ENCODE measurements around the gene LIPT2.
A peak's percentile ranks its signal among the peaks of the same experiment; 100 is the strongest.
"Not testable (repeated sequence)": the region's sequence is repeated elsewhere in the genome, so short reads cannot be mapped to it uniquely, and the experiment has no call there.

LIPT2 gene

GRCh38 chr11:74492974-74493790, at the start of gene LIPT2:
LIPT2 (minus strand) TSS chr11:74493724; CDS start chr11:74493703, 21 bp downstream.
- peak; percentile 84 to 95 for DNase-seq (ENCODE audit: low read depth in 2 of 2, low spot score in 1 of 2)

- DNase-seq (ENCODE audit: low read depth in 2 of 2, low spot score in 1 of 2), result no peak
Observed at GRCh38 chr11:74541466-74541865, 47.9 kb upstream of the LIPT2 start.

- DNase-seq (ENCODE audit: low read depth in 2 of 2, low spot score in 1 of 2), result no peak
Observed at GRCh38 chr11:74540270-74540669, 46.7 kb upstream of the LIPT2 start.

- no peak for DNase-seq (ENCODE audit: low read depth in 2 of 2, low spot score in 1 of 2)
Observed at GRCh38 chr11:74538680-74539079, 45.2 kb upstream of the LIPT2 start.

GRCh38 chr11:74535371-74536160, 42.0 kb upstream of the LIPT2 start:
- no peak for DNase-seq (ENCODE audit: low read depth in 2 of 2, low spot score in 1 of 2)

GRCh38 chr11:74534946-74535275, 41.4 kb upstream of the LIPT2 start:
- DNase-seq (ENCODE audit: low read depth in 2 of 2, low spot score in 1 of 2), result not testable (repeated sequence)

- DNase-seq (ENCODE audit: low read depth in 2 of 2, low spot score in 1 of 2), result no peak
Observed at GRCh38 chr11:74534216-74534945, 40.9 kb upstream of the LIPT2 start.

- no peak for DNase-seq (ENCODE audit: low read depth in 2 of 2, low spot score in 1 of 2)
Observed at GRCh38 chr11:74533421-74533820, 39.9 kb upstream of the LIPT2 start.

GRCh38 chr11:74532501-74533246, 39.1 kb upstream of the LIPT2 start:
- DNase-seq (ENCODE audit: low read depth in 2 of 2, low spot score in 1 of 2), result no peak

- no peak for DNase-seq (ENCODE audit: low read depth in 2 of 2, low spot score in 1 of 2)
Observed at GRCh38 chr11:74524978-74525377, 31.5 kb upstream of the LIPT2 start.

GRCh38 chr11:74524501-74524900, 31.0 kb upstream of the LIPT2 start:
- no peak for DNase-seq (ENCODE audit: low read depth in 2 of 2, low spot score in 1 of 2)

- DNase-seq (ENCODE audit: low read depth in 2 of 2, low spot score in 1 of 2), result no peak
Observed at GRCh38 chr11:74522776-74523175, 29.3 kb upstream of the LIPT2 start.

- DNase-seq (ENCODE audit: low read depth in 2 of 2, low spot score in 1 of 2), result no peak
Observed at GRCh38 chr11:74521666-74522252, 28.2 kb upstream of the LIPT2 start.

- DNase-seq (ENCODE audit: low read depth in 2 of 2, low spot score in 1 of 2), result no peak
Observed at GRCh38 chr11:74520927-74521665, 27.6 kb upstream of the LIPT2 start.

GRCh38 chr11:74520316-74520715, 26.8 kb upstream of the LIPT2 start:
- DNase-seq (ENCODE audit: low read depth in 2 of 2, low spot score in 1 of 2), result no peak

GRCh38 chr11:74519710-74520109, 26.2 kb upstream of the LIPT2 start:
- DNase-seq (ENCODE audit: low read depth in 2 of 2, low spot score in 1 of 2), result no peak

- not testable (repeated sequence) for DNase-seq (ENCODE audit: low read depth in 2 of 2, low spot score in 1 of 2)
Observed at GRCh38 chr11:74517592-74517991, 24.1 kb upstream of the LIPT2 start.

- DNase-seq (ENCODE audit: low read depth in 2 of 2, low spot score in 1 of 2), result no peak
Observed at GRCh38 chr11:74507582-74507981, 14.1 kb upstream of the LIPT2 start.

- no peak for DNase-seq (ENCODE audit: low read depth in 2 of 2, low spot score in 1 of 2)
Observed at GRCh38 chr11:74506823-74507222, 13.3 kb upstream of the LIPT2 start.

GRCh38 chr11:74505911-74506310, 12.4 kb upstream of the LIPT2 start:
- no peak for DNase-seq (ENCODE audit: low read depth in 2 of 2, low spot score in 1 of 2)
